HepG2 (cell line): ENCODE results near the gene RPS6KB2. TPM values are rescaled to one million over a fixed set of nuclear protein-coding genes. Genes with fewer than 3 reads are reported as not detected.
A peak's percentile ranks its signal among the peaks of the same experiment; 100 is the strongest.

Experiments
- FOXA1 ChIP-seq, 2 experiments: fragments of 450-650 bp in 1 of 2; sonication (generic) in 1 of 2; formaldehyde crosslinking in 1 of 2; IDR thresholded peaks; 2 replicates each; pipeline versions ENCODE4 v1.4.0 to v1.6.1; 2016 to 2020; ENCODE audit warnings: missing genetic modification reagents in 1 of 2
- FOXK1 ChIP-seq: sonication (generic); formaldehyde crosslinking; IDR thresholded peaks from 2 replicates; pipeline ENCODE4 v1.4.0; 2020; ENCODE audit warnings: low read depth, missing genetic modification reagents, borderline replicate concordance
- FOXO1 ChIP-seq: sonication (generic); formaldehyde crosslinking; IDR thresholded peaks from 2 replicates; pipeline ENCODE4 v1.4.0; 2020; ENCODE audit warnings: missing genetic modification reagents
- GATAD2A ChIP-seq: IDR thresholded peaks from 2 replicates; pipeline ENCODE4 v1.6.1; 2016
- NFYB ChIP-seq: sonication (generic); formaldehyde crosslinking; IDR thresholded peaks from 2 replicates; pipeline ENCODE4 v1.4.0; 2020; ENCODE audit warnings: missing genetic modification reagents
- PCBP1 ChIP-seq: fragments of 200-400 bp; formaldehyde crosslinking; IDR thresholded peaks from 2 replicates; pipeline ENCODE4 v1.6.1; 2017; ENCODE audit warnings: mild to moderate bottlenecking, low read depth, low read length, borderline replicate concordance
- RFXAP ChIP-seq: sonication (generic); formaldehyde crosslinking; IDR thresholded peaks from 2 replicates; pipeline ENCODE4 v1.4.0; 2020; ENCODE audit warnings: missing genetic modification reagents, borderline replicate concordance
- SIN3A ChIP-seq: IDR thresholded peaks from 2 replicates; pipeline ENCODE4 v1.6.1; 2011; ENCODE audit warnings: low read depth, mild to moderate bottlenecking, control low read depth, low read length, borderline replicate concordance
- SP2 ChIP-seq: sonication (generic); formaldehyde crosslinking; IDR thresholded peaks from 2 replicates; pipeline ENCODE4 v1.5.1; 2020; ENCODE audit warnings: mild to moderate bottlenecking, missing genetic modification reagents
- YEATS2 ChIP-seq: sonication (generic); formaldehyde crosslinking; IDR thresholded peaks from 2 replicates; pipeline ENCODE4 v1.4.0; 2020; ENCODE audit warnings: missing genetic modification reagents, borderline replicate concordance
- ZNF883 ChIP-seq: sonication (generic); formaldehyde crosslinking; IDR thresholded peaks from 2 replicates; pipeline ENCODE4 v1.5.1; 2020; ENCODE audit warnings: mild to moderate bottlenecking, missing genetic modification reagents; ENCODE audit errors: not compliant biosample characterization
- polyA plus RNA-seq, 8 experiments: library from polyadenylated mRNA; depleted of rRNA in 3 of 8; stranded (reverse) in 7 of 8; unstranded in 1 of 8; fragments of >200 nt; fragmentation: Illumina TruSeq in 4 of 8; extraction: Trizol in 4 of 8; gene quantifications; 2 replicates each; pipeline versions ENCODE4 v1.2.1 to v1.2.3, GENCODE V29; 2011 to 2016; ENCODE audit warnings: low read depth in 4 of 8, missing spikeins in 1 of 8, mixed read lengths in 1 of 8; ENCODE audit not compliant: insufficient read depth in 1 of 8
- total RNA-seq, 5 experiments: library from RNA; depleted of rRNA; stranded (reverse); fragments of >200 nt; fragmentation: Illumina TruSeq; extraction: Trizol; gene quantifications; 2 replicates each; pipeline ENCODE4 v1.2.3, GENCODE V29; 2016; ENCODE audit warnings: low read depth in 1 of 5
- TF ChIP-seq, protein P1 (sequence below): sonication (generic); formaldehyde crosslinking; IDR thresholded peaks from 2 replicates; pipeline ENCODE4 v1.5.0; 2020; ENCODE audit warnings: mild to moderate bottlenecking, missing genetic modification reagents, moderate library complexity

The RPS6KB2 gene
- total and polyA plus RNA-seq, 2 of the 13 experiments (the other 11 are each of a cell fraction or from before 2014, with no cell fraction given): 52.9 to 54.8 TPM

DNA sequence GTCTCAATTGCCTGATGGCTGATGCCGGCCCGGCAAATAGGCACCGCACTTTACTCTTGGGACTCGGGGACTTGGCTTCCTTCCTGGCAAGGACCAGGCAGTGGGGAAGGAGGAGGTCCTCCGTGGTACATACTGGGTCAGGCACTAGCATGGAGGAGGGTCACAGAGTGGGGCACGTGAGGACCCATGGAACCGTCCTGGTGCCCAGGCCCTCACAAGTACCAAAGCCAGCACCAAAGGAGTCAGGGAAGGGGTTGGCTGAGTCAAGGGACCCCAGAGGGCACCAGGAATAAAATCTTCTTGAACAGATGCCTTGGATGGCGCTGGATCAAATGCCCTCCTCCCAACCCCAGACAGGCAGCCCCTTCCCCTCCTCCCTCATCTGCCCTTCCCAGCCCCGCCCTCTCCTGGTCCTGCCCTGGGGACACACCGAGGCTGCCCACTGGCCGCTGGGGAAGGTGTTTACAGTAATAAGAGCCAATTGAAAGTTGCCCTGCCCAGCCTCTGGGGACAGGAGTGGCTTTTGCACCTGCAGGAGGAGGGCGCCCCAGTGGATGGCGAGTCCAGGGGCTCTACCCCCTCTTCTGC, 18.4 kb upstream of the RPS6KB2 start (continued):
- TF ChIP-seq SIN3A (no peak), FOXK1 (CRISPR knock-in tag) (peak; percentile 29; the same call in 1 of the 2 replicates), SP2 (CRISPR knock-in tag) (peak; percentile 75), PCBP1 (0 out of 2 replicates have a peak, but pooled peaks have one; percentile 63), ZNF883 (CRISPR knock-in tag) (no peak), FOXA1 (IDR thresholded peaks at IDR 0.05) (no peak), FOXA1 (CRISPR knock-in tag; IDR thresholded peaks at IDR 0.05) (0 out of 2 replicates have a peak, but pooled peaks have one; percentile 37), YEATS2 (0 out of 2 replicates have a peak, but pooled peaks have one; percentile 50), GATAD2A (CRISPR knock-in tag) (0 out of 2 replicates have a peak, but pooled peaks have one; percentile 17), NFYB (CRISPR knock-in tag) (peak; percentile 67), FOXO1 (0 out of 2 replicates have a peak, but pooled peaks have one; percentile 12), RFXAP (CRISPR knock-in tag) (0 out of 2 replicates have a peak, but pooled peaks have one; percentile 27)
- TF ChIP-seq, protein P1, sequence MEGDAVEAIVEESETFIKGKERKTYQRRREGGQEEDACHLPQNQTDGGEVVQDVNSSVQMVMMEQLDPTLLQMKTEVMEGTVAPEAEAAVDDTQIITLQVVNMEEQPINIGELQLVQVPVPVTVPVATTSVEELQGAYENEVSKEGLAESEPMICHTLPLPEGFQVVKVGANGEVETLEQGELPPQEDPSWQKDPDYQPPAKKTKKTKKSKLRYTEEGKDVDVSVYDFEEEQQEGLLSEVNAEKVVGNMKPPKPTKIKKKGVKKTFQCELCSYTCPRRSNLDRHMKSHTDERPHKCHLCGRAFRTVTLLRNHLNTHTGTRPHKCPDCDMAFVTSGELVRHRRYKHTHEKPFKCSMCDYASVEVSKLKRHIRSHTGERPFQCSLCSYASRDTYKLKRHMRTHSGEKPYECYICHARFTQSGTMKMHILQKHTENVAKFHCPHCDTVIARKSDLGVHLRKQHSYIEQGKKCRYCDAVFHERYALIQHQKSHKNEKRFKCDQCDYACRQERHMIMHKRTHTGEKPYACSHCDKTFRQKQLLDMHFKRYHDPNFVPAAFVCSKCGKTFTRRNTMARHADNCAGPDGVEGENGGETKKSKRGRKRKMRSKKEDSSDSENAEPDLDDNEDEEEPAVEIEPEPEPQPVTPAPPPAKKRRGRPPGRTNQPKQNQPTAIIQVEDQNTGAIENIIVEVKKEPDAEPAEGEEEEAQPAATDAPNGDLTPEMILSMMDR: peak; percentile 38
